DOHH2 (cell line): ENCODE results near the gene CCDC112.

Experiments
- CTCF ChIP-seq: fragments of 200-600 bp; sonication (generic); IDR thresholded peaks from one replicate; pipeline ENCODE4 v1.5.1; 2014; ENCODE audit warnings: antibody characterized with exemption, mild to moderate bottlenecking, low read depth, low read length; ENCODE audit not compliant: poor library complexity, severe bottlenecking
- EZH2phosphoT487 ChIP-seq: fragments of 200-600 bp; sonication (generic); IDR thresholded peaks from 2 replicates; pipeline ENCODE4 v1.6.1; 2017; ENCODE audit warnings: borderline replicate concordance, mild to moderate bottlenecking, antibody characterized with exemption, low read length, moderate library complexity, mixed read lengths

GRCh38 chr5:115271295-115272050, 25.0 kb downstream of the CCDC112 start:
- TF ChIP-seq CTCF (no peak), EZH2phosphoT487 (no peak)
